ENCODE data around the gene TERT.

DNA sequence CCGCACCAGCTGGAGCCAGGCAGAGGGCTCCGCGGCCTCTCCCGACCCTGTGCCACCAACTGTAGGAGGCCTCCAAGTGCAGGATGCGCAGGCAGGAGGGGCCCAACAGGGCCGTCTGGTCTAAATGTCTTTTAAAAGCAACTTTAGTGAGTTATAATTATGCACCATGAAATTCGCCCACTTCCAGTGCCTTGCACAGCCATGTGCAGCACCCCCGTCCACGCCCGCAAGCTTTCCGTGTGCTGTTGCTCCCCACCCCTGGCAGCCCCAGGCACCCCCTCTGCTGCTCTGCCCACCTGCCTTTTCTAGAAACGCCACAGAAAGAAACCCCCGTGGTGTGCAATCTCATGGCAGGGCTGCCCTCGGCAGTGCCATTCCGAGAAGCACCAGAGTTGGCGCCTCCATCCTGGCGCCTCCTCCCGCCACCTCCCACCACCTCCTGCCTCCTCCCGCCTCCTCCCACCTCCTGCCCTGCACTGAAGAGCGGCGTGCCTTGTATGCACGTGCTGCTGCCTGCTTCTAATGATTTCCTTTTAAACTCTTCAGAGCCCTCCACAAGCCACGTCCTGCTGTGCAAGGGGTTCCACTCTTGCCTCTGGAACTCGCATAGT, 77.2 kb downstream of the TERT start:
- TF ChIP-seq, protein P1, sequence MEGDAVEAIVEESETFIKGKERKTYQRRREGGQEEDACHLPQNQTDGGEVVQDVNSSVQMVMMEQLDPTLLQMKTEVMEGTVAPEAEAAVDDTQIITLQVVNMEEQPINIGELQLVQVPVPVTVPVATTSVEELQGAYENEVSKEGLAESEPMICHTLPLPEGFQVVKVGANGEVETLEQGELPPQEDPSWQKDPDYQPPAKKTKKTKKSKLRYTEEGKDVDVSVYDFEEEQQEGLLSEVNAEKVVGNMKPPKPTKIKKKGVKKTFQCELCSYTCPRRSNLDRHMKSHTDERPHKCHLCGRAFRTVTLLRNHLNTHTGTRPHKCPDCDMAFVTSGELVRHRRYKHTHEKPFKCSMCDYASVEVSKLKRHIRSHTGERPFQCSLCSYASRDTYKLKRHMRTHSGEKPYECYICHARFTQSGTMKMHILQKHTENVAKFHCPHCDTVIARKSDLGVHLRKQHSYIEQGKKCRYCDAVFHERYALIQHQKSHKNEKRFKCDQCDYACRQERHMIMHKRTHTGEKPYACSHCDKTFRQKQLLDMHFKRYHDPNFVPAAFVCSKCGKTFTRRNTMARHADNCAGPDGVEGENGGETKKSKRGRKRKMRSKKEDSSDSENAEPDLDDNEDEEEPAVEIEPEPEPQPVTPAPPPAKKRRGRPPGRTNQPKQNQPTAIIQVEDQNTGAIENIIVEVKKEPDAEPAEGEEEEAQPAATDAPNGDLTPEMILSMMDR (conservative IDR thresholded peaks at IDR 0.05), result no peak
- TF ChIP-seq ZFX (IDR thresholded peaks at IDR 0.05), result no peak

Data from C4-2B (cell line).